ENCODE results near the gene RPS6KA3.

DNA sequence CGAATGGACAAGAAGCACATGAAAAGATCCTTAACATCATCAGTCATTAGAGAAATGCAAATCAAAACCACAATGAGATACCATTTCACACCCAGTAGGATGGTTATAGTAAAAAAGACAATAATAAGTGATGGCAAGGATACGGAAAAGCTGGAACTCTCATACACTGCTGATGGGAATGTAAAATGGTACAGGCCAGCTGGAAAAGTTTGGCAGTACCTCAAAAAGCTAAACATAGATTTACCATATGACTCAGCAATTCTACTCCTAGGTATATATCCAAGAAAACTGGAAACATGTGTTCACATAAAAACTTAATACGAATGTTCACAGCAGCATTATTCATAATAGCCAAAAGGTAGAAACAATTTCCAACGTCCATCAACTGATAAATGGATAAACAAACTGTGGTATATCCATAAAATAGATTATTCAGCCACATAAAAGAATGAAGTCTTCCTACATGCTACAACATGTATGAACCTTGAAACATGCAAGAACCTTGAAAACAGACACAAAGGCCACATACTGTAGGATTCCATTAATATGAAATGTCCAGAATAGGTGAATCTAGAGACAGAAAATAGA is 11.9 kb downstream of the RPS6KA3 start:
- TF ChIP-seq EP300 (IDR thresholded peaks at IDR 0.05), result no peak
- TF ChIP-seq, protein P1, sequence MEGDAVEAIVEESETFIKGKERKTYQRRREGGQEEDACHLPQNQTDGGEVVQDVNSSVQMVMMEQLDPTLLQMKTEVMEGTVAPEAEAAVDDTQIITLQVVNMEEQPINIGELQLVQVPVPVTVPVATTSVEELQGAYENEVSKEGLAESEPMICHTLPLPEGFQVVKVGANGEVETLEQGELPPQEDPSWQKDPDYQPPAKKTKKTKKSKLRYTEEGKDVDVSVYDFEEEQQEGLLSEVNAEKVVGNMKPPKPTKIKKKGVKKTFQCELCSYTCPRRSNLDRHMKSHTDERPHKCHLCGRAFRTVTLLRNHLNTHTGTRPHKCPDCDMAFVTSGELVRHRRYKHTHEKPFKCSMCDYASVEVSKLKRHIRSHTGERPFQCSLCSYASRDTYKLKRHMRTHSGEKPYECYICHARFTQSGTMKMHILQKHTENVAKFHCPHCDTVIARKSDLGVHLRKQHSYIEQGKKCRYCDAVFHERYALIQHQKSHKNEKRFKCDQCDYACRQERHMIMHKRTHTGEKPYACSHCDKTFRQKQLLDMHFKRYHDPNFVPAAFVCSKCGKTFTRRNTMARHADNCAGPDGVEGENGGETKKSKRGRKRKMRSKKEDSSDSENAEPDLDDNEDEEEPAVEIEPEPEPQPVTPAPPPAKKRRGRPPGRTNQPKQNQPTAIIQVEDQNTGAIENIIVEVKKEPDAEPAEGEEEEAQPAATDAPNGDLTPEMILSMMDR (IDR thresholded peaks at IDR 0.05), result no peak
